ENCODE results near the gene SCIN. TPM values are rescaled to one million over a fixed set of nuclear protein-coding genes. Genes with fewer than 3 reads are reported as not detected.
A peak's percentile ranks its signal among the peaks of the same experiment; 100 is the strongest.
"Not testable (repeated sequence)": the region's sequence is repeated elsewhere in the genome, so short reads cannot be mapped to it uniquely, and the experiment has no call there.

Gene SCIN
- total RNA-seq, 1 experiment from 2014 or later, result not detected

DNA sequence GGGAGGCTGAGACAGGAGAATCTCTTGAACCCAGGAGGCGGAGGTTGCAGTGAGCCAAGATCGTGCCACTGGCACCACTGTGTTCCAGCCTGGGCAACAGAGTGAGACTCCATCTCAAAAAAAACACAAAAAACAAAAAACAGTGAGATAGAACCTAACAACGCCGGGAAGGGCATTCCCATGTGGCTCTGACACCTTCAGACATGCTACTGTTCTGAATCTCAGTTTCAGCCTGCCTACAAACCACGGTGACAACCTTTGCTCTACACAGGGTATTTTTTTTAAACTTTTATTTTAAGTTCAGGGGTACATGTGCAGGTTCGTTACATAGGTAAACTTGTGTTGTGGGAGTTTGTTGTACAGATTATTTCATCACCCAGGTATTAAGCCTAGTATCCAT lies 74.7 kb downstream of the SCIN start:
- DNase-seq (ENCODE audit: extremely low read depth, low read depth), result not testable (repeated sequence)

DNA sequence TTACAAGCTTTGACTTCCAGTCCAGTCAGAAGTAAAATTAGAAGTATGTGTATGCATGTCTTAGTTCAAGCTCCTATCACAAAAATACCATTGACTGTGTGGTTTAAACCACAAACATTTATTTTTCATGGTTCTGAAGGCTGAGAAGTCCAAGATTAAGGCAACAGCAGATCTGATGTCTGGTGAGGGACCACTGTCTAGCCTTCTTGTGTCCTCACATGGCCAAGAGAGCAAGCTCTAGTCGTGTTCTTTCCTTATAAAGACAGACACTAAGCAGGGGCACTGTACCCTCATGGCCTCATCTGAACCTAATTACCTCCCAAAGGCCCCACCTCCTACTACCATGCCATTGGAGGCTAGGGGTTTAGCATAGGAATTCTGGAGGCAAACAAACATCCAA lies 75.6 kb downstream of the SCIN start:
- no peak for DNase-seq (ENCODE audit: extremely low read depth, low read depth)

DNA sequence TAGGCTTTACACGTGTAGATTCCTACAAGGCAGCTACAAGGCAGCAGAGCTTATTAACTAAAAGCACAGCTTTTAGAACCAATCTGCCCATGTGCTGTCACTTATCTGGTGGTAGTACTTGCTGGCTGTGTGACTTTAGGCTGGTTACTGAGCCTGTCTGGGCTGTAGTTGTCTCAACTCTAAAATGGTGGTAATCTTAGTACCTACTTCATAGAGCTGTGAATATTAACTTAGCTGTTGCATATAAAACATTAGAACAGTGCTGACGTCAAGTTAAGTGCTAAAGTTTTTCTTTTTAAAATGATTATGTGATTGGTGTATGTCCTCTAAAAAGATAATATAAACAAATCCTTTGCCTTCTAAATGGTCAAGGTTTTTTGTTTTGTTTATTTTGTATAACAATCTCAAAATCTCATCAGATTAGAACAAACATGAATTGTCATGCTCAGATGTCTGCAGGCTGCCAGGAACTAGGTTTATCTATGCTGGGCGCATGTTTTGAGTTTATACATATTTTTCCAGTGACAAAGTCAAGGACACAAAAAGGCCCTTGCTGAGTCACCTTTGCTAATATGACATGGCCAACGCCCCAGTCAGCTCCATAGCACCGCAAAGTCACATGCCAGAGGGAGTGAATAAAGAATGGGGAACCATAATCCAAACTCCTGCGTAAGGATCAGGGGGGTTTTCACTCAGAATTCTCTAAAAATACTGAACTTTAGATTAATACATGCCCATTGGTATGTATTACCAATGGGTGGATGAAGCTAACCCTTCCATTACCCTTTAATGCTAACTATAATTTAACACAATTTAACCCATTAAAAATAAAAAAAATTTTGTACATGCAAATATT lies 77.1 kb downstream of the SCIN start:
- DNase-seq (ENCODE audit: extremely low read depth, low read depth), result peak; percentile 55

DNA sequence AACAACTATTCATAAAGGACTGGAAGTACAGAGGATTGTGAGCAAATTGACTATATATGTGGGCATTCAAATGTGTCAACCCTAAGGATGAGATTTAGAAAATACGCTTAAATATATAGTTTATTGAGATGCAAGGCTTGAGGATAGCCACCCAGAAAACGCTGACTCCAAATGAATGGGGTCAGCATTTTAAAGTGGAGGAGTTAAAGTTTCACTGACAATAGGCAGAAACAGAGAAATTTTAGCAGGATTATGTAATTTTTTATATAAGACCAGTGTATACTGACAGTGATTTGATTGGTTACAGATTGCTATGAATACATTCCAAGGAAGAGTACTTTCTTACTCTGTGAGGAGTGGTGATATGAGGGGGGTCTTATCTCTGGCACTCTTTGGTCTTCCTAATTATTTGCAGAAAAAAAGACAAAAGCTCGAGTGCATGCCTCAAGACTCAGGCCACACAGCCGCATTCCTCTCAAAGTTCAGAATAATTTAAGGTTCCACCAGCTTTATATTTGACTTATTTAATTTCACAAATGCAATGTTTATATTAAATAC lies 78.3 kb downstream of the SCIN start:
- no peak for DNase-seq (ENCODE audit: extremely low read depth, low read depth)

DNA sequence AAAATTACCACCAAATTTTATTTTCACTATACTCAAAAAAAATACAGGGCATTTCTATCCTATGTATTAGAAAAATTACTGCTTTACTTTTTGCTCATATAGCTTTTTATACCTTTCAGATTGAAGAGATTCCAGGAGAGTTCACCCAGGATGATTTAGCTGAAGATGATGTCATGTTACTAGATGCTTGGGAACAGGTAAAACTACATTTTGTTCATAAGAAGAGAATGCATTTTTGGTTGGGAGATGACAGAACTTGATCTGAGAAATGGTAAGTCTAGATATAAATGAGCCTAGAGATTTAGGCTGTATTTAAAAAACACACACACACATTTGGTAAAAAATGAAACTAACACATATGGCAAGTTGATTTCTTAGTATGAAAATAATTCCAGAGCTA lies 78.8 kb downstream of the SCIN start:
- no peak for DNase-seq (ENCODE audit: extremely low read depth, low read depth)

DNA sequence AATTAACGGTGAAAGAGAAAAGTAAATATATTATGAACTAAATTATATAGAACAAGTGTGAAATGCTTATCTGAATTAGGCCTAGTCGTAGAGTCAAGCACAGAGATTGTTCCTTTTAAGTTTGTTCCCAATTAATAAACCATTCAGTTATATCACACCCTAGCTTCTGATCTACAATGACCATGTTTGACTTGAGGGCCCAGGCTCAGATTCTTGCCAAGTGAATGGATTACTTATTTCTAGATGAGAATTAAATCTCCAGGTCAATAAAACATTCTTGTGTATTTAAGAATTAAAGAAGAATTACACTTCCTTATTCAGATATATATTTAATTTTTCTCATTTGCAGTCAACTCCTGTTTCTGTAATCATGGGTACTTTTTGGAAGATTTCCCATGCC lies 79.6 kb downstream of the SCIN start:
- no peak for DNase-seq (ENCODE audit: extremely low read depth, low read depth)

DNA sequence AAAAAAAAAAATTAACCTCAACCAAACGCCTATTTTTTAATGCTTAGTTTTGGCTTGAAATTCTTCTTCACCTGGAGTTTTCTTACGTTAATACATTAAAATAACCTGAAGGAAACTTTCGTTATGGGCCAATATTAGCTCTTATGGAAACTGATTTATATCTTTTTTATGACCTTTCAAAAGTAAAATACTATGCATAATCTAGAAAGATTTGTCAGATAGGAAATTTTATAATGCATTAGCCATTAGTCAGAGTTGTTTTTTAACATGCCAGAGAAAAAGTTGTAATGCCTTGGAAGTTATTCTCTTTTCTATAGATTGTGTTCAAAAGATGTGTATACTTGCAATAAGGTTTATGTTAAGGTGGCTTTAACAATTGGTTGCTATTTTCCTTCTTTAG lies 82.6 kb downstream of the SCIN start:
- DNase-seq (ENCODE audit: extremely low read depth, low read depth), result no peak

DNA sequence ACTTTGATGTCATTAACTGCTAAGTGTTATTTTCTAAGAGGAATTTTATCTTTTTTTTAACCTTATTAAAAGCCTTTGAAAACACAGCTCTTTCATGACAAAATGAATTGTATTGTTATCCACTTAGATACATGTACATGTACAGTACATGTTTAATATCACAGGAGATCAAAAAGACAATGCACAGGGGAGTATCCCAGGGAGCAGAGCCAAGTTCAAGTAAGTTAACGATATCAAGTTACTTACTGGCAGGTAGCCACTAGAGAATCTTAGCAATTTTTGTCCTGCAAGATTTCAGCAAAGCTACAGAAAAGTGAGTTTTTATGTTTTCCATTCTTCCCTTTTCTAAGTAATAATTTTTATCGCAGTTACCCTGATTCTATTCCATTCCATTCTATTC lies 83.0 kb downstream of the SCIN start:
- no peak for DNase-seq (ENCODE audit: extremely low read depth, low read depth)

DNA sequence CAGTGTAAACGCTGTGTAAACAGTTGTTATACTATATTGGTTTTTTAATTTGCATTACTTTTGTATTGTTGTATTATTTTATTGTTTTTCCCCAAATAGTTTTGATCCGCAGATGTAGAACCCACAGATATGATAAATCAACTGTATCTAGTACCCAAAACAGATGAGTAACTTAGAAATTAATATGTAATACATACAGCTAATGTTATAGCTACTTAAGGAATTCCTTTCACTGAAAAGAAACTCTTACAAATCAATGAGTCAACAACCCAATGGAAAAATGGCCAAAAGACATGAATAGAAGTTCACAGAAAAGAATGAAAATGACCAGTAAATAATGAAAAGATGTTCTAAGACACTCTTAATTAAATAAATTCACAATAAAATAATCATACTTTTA lies 84.6 kb downstream of the SCIN start:
- DNase-seq (ENCODE audit: extremely low read depth, low read depth), result no peak

DNA sequence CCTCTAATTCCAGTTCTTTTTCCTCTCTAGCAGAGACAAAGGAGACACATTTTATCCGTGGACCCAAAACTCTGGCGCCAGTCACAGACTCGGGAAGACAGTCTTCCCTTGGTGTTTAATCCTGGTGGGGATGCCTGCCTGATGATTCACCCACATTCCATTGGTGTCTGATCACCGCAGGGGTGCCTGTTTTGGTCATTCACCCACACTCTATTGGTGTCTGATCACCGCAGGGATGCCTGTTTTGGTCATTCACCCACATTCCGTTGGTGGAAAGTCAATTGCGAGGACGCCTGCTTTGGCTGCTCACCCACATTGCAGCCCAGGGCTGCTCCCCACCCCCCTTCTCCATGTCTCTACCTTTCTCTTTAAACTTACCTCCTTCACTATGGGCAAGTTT lies 89.9 kb downstream of the SCIN start:
- DNase-seq (ENCODE audit: extremely low read depth, low read depth), result peak; percentile 55

DNA sequence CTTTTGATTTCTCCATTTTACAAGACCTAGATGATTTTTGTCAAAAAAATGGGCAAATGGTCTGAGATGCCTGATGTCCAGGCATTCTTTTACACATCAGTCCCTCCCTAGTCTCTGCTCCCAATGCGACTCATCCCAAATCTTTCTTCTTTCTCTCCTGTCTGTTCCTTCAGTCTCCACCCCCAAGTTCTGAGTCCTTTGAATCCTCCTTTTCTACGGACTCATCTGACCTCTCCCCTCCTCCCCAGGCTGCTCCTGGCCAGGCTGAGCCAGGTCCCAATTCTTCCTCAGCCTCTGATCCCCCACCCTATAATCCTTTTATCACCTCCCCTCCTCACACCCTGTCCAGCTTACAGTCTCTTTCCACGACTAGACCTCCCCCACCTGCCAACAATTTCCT lies 90.5 kb downstream of the SCIN start:
- DNase-seq (ENCODE audit: extremely low read depth, low read depth), result not testable (repeated sequence)

DNA sequence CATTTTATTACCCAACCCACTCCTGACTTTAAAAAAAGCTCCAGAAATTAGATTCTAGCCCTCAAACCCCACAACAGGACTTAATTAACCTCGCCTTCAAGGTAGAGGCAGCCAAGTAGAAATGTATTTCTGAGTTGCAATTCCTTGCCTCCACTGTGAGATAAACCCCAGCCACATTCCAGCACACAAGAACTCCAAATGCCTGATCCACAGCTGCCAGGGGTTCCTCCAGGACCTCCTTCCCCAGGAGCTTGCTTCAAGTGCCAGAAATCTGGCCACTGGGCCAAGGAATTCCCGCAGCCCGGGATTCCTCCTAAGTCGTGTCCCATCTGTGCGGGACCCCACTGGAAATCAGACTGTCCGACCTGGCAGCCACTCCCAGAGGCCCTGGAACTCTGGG lies 91.1 kb downstream of the SCIN start:
- DNase-seq (ENCODE audit: extremely low read depth, low read depth), result no peak

DNA sequence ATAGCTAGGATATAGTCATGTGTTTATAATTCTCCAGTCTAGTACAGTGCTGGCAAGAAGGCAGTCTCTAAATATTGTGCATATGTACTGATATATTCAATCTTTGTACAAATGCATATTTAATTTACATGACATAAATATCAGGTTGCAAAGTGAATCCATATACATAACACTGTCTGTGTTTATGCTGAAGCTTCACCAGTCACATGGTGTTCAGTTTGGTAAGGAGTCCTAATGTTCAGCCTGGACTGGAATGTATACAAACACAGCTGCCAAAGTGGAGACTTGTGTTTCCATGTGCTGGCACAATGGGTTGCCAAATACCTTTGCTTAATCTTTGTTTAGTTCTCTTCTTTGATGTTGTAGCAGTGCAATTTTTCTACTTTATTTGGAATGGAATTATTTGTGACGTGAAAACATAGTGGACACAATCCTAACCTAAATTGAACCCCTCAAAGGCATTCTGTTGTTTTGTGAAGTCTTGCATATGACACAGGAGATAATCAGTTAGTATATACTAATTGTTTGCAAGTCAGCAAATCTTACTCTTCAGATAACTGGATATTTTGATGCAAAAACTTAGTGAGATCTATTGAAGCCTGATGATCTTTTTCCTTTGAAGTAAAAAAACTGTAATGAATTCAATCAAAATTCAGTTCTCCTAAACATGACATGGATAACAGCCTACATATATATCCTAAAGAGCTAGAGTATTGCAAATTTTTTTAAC lies 99.6 kb downstream of the SCIN start:
- no peak for DNase-seq (ENCODE audit: extremely low read depth, low read depth)

DNA sequence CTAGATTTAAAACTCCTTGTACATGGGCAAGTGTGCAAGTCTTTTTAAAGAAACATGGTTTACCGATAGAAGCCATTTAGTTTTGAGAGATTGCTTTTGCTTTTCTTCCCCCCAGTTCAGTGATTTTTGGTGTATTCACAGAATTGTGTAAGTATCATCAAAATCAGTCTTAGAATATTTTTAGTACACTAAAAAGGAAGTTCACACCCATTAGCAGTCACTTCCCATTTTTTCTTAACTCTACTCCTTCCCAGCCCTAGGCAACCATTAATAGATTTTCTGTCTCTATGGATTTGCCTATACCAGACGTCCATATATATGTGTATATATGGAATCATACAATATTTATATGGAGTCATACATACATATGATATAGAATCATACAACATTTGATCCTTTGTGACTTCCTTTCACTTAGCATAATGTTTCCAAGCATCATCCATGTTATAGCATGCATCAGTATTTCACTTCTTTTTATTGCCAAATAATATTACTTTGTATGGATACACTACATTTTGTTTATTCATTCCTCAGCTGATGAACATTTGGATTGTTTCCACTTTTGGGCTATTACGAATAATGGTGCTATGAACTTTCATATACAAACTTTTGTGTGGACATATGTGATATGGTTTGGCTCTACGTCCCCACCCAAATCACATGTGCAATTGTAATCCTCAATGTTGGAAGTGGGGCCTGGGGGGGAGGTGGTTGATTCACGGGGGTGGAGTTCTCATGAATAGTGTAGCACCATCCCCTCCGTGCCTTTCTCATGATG lies 100.4 kb downstream of the SCIN start:
- no peak for DNase-seq (ENCODE audit: extremely low read depth, low read depth)

DNA sequence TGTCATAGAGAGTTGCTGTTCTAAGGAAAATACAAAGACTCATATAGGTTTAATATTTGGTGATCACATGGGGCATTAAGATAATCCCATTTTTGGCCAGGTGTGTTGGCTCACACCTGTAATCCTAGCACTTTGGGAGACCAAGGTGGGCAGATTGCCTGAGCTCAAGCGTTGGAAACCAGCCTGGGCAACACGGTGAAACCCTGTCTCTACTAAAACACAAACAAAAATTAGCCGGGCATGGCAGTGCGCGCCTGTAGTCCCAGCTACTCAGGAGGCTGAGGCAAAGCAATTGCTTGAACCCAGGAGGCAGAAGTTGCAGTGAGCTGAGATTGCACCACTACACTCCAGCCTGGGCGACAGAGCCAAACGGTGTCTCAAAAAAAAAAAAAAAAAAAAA lies 102.9 kb downstream of the SCIN start:
- DNase-seq (ENCODE audit: extremely low read depth, low read depth), result not testable (repeated sequence)

DNA sequence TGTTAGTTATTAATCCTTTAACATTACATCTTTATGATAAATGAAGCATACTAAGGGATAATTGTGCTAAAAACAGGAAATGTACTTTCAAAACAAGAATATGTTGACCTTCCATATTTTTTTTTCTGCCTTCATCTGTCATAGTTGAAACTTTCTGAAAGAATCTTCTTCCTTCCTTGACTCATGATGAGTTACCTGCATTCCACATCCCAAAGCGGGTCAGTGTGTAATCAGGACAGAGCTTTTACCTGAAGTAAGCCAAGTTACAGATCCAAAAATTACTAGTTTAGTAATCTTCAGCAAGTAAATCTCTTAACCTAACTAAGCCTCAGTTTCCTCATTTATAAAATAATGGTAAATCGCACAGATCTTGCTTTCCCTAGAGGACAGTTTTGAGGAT lies 103.5 kb downstream of the SCIN start:
- no peak for DNase-seq (ENCODE audit: extremely low read depth, low read depth)

DNA sequence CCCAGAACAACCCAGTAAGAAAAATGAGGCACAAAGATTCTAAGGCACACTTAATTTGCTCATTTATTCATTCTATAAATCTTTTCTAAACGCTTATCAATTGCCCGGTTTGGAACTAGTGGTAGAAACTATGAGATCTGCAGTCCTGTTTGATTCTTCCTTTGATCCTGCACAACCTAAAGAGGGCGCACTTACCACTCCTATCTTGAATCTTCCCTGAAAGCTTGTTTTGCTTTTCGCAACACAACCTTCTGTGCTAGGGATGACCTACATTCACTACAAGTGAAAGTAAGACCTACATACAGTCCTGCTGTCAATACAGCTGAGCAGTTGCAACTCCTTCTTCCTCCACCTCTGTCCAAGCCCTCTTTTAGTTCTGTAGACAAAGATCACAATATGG lies 104.3 kb downstream of the SCIN start:
- DNase-seq (ENCODE audit: extremely low read depth, low read depth), result peak; percentile 28

DNA sequence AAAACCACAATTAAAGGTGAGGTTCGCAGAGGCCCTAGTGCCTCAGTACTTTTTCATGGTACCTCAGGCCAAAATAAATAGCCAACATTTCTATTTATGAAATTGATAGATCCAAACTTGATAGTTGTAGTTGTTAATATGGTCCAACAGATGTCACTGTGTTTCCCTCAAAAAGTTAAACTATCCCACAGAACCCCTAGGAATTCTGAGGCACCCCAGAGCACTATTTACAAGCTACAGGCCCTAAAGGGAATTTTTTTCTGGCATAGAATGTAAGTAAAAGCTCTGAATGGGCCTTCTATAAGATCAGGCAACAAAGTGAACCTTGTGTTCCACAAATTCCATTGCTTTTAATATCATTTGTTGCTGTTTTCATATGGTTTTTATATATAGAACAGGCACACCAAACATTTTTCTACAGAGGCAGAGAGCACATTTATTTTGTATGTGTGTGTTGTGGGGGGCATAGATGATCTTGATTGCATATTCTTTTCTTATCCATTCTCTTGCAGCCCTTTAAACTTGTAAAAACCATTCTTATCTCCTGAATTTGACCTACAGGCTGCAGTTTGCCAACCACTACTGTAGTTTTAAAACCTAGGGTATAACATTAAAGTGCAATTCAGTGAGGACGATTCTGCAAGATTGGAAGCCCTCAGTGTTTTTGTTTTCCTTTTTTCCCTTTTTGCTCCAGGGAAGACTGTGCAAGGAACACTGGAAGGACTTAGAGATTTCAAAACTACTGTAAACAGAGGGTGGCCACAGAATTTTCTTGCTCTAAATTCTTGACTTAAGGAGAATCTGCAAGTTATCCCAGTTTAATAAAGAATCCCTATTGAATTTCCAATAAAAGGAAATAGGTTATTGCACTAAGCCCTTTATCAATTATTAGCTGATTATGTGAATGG lies 113.4 kb downstream of the SCIN start:
- DNase-seq (ENCODE audit: extremely low read depth, low read depth), result no peak

DNA sequence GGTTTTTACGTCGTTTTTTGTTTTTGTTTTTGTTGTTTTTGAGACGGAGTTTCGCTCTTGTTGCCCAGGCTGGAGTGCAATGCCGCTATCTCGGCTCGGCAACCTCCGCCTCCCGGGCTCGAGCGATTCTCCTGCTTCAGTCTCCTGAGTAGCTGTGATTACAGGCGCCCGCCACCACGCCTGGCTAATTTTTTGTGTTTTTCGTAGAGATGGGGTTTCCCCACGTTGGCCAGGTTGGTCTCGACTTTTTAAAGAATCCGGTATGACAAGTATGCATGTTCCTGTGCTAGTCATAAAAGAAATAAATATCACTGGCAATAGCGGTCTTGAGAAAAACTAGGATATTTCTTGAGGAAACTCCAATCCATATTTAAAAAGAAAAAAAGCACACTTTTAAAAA lies 114.2 kb downstream of the SCIN start:
- DNase-seq (ENCODE audit: extremely low read depth, low read depth), result no peak

DNA sequence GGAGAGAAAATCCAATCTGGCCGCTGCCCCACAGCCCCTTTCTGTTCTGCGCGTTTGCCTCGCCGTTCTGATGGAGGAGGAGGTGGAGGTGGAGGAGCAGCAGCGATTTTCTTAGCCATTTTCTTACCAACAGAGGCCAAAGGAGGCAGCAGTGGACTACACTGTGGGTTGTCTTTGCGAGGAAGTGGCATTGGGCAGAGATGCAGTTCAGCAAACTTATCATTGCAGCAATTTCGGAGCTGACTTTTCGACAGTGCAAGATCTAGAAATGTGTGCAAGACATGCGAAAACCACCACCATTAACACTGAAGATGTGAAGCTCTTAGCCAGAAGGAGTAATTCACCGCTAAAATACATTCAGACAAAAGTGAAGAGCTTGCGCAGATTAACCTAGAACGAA lies 115.0 kb downstream of the SCIN start:
- DNase-seq (ENCODE audit: extremely low read depth, low read depth), result peak; percentile 80
